Breast epithelium (tissue), 3 donors: ENCODE results near the gene MTX3.

Source experiments
- CTCF ChIP-seq, 3 donors: fragments of 450-650 bp; IDR thresholded peaks; one replicate each; pipeline ENCODE4 v1.5.1; 2016 to 2017; ENCODE audit warnings: antibody characterized with exemption in 3 of 3, mild to moderate bottlenecking in 3 of 3, moderate library complexity in 3 of 3
- POLR2A ChIP-seq: fragments of 450-650 bp; IDR thresholded peaks from one replicate; pipeline ENCODE4 v1.6.1; 2016; ENCODE audit warnings: antibody characterized with exemption, mild to moderate bottlenecking, moderate library complexity
- POLR2AphosphoS5 ChIP-seq, 3 donors: sonication (generic); formaldehyde crosslinking; IDR thresholded peaks; one replicate each; pipeline ENCODE4 v1.6.1; 2017; ENCODE audit warnings: antibody characterized with exemption in 3 of 3

GRCh38 chr5:79955356-79955895, 35.6 kb downstream of the MTX3 start:
- TF ChIP-seq POLR2A: no peak
- no peak for TF ChIP-seq CTCF (IDR thresholded peaks at IDR 0.05)
- TF ChIP-seq POLR2AphosphoS5 (IDR thresholded peaks at IDR 0.05): no peak
